Suprapubic skin (tissue), 4 donors: ENCODE data around the gene PGBD5. TPM values are rescaled to one million over a fixed set of nuclear protein-coding genes. Genes with fewer than 3 reads are reported as not detected.

Source experiments
- DNase-seq, 2 donors: peaks; one replicate each; pipeline ENCODE4 v3.0.0-alpha.2; 2019; ENCODE audit warnings: low spot score in 2 of 2
- H3K27ac ChIP-seq: fragments of 200-600 bp; sonication (generic); one replicate; pipeline ENCODE4 v1.5.1; 2019
- H3K27me3 ChIP-seq: fragments of 200-600 bp; sonication (generic); one replicate; pipeline ENCODE4 v1.5.1; 2019
- H3K36me3 ChIP-seq: fragments of 200-600 bp; sonication (generic); one replicate; pipeline ENCODE4 v1.5.1; 2019
- H3K4me1 ChIP-seq: fragments of 200-600 bp; sonication (generic); one replicate; pipeline ENCODE4 v1.5.1; 2019
- H3K4me3 ChIP-seq: fragments of 200-600 bp; sonication (generic); one replicate; pipeline ENCODE4 v1.5.1; 2019; ENCODE audit warnings: mild to moderate bottlenecking
- H3K9me3 ChIP-seq: fragments of 200-600 bp; sonication (generic); one replicate; pipeline ENCODE4 v1.5.1; 2019
- CTCF ChIP-seq, 2 donors: fragments of 200-600 bp in 1 of 2; fragments of 450-650 bp in 1 of 2; sonication (generic) in 1 of 2; IDR thresholded peaks; one replicate each; pipeline ENCODE4 v1.5.1; 2016 to 2019; ENCODE audit warnings: antibody characterized with exemption in 2 of 2, mild to moderate bottlenecking in 1 of 2, moderate library complexity in 1 of 2
- EP300 ChIP-seq: sonication (generic); formaldehyde crosslinking; IDR thresholded peaks from one replicate; pipeline ENCODE4 v1.6.1; 2017; ENCODE audit warnings: antibody characterized with exemption
- POLR2A ChIP-seq, 2 donors: fragments of 450-650 bp; IDR thresholded peaks; one replicate each; pipeline ENCODE4 v1.6.1; 2017; ENCODE audit warnings: antibody characterized with exemption in 2 of 2, mild to moderate bottlenecking in 2 of 2, moderate library complexity in 2 of 2
- POLR2AphosphoS5 ChIP-seq, 3 donors: sonication (generic); formaldehyde crosslinking; IDR thresholded peaks; one replicate each; pipeline ENCODE4 v1.6.1; 2017; ENCODE audit warnings: antibody characterized with exemption in 3 of 3
- WGBS: methylation state at CpG from one replicate; pipeline ENCODE4 v1.1.5; 2018; 5-methylcytosine and 5-hydroxymethylcytosine counted together
- total RNA-seq, 4 donors: library from RNA; depleted of rRNA; stranded (reverse); fragments of >200 nt; gene quantifications; one replicate each; pipeline ENCODE4 v1.1.0, GENCODE V29; 2016

The PGBD5 gene
- total RNA-seq, 4 donors from 2014 or later, result 0.16 to 1.4 (median 0.51) TPM

GRCh38 chr1:230361941-230362340 is 64.2 kb downstream of the PGBD5 start:
- Histone ChIP-seq H3K36me3 (no peaks in the 10 kb centered on the region), H3K27ac (no peak overlapping the region), H3K4me1 (no peaks in the 10 kb centered on the region), H3K4me3 (no peak overlapping the region), H3K27me3 (no peaks in the 10 kb centered on the region), H3K9me3 (no peaks in the 10 kb centered on the region)
- DNase-seq, result no peak
- TF ChIP-seq CTCF (IDR thresholded peaks at IDR 0.05), result no peak
- TF ChIP-seq POLR2A (IDR thresholded peaks at IDR 0.05), result no peak
- no peak for TF ChIP-seq EP300
- no peak for TF ChIP-seq POLR2AphosphoS5 (IDR thresholded peaks at IDR 0.05)
- WGBS, result 94% methylated on average over 10 of the region's 10 CpGs

GRCh38 chr1:230359992-230360668 is 66.0 kb downstream of the PGBD5 start:
- H3K4me1 ChIP-seq, result no peaks in the 10 kb centered on the region
- WGBS, result 43% methylated on average over 7 of the region's 7 CpGs
- no peaks in the 10 kb centered on the region for H3K36me3 ChIP-seq
- no peak for TF ChIP-seq POLR2AphosphoS5 (IDR thresholded peaks at IDR 0.05)
- no peak for TF ChIP-seq POLR2A (IDR thresholded peaks at IDR 0.05)
- no peak for TF ChIP-seq EP300
- no peak for TF ChIP-seq CTCF (IDR thresholded peaks at IDR 0.05)
- no peak overlapping the region for H3K27ac ChIP-seq
- no peak for DNase-seq
- no peak overlapping the region for H3K4me3 ChIP-seq
- H3K9me3 ChIP-seq, result no peaks in the 10 kb centered on the region
- no peaks in the 10 kb centered on the region for H3K27me3 ChIP-seq

GRCh38 chr1:230356869-230357794 is 69.0 kb downstream of the PGBD5 start:
- no peak for DNase-seq
- Histone ChIP-seq H3K9me3 (no peaks in the 10 kb centered on the region), H3K36me3 (no peaks in the 10 kb centered on the region), H3K4me3 (no peak overlapping the region), H3K27me3 (no peaks in the 10 kb centered on the region), H3K4me1 (no peaks in the 10 kb centered on the region), H3K27ac (no peak overlapping the region)
- TF ChIP-seq EP300 (no peak), CTCF (IDR thresholded peaks at IDR 0.05) (no peak), POLR2A (IDR thresholded peaks at IDR 0.05) (no peak), POLR2AphosphoS5 (IDR thresholded peaks at IDR 0.05) (no peak)
- 71% methylated on average over 47 of the region's 47 CpGs for whole genome bisulfite sequencing

- Histone ChIP-seq H3K27ac (no peak overlapping the region), H3K9me3 (no peaks in the 10 kb centered on the region), H3K4me1 (no peaks in the 10 kb centered on the region), H3K4me3 (no peak overlapping the region), H3K27me3 (no peaks in the 10 kb centered on the region), H3K36me3 (no peaks in the 10 kb centered on the region)
- TF ChIP-seq EP300 (no peak), POLR2AphosphoS5 (IDR thresholded peaks at IDR 0.05) (no peak), POLR2A (IDR thresholded peaks at IDR 0.05) (no peak), CTCF (IDR thresholded peaks at IDR 0.05) (no peak)
- WGBS, result 86% methylated on average over 6 of the region's 6 CpGs
- DNase-seq, result no peak
Observed at GRCh38 chr1:230356190-230356589, 69.9 kb downstream of the PGBD5 start.

- H3K36me3 ChIP-seq, result no peaks in the 10 kb centered on the region
- H3K9me3 ChIP-seq, result no peaks in the 10 kb centered on the region
- no peaks in the 10 kb centered on the region for H3K4me1 ChIP-seq
- 80% methylated on average over 10 of the region's 10 CpGs for WGBS
- H3K27me3 ChIP-seq, result no peaks in the 10 kb centered on the region
- TF ChIP-seq CTCF (IDR thresholded peaks at IDR 0.05), result no peak
- no peak for TF ChIP-seq POLR2A (IDR thresholded peaks at IDR 0.05)
- TF ChIP-seq EP300, result no peak
- no peak for TF ChIP-seq POLR2AphosphoS5 (IDR thresholded peaks at IDR 0.05)
- DNase-seq, result no peak
- no peak overlapping the region for H3K27ac ChIP-seq
- no peak overlapping the region for H3K4me3 ChIP-seq
Observed at GRCh38 chr1:230355594-230355993, 70.5 kb downstream of the PGBD5 start.
